Measurements from ENCODE around the gene LMTK3. TPM values are rescaled to one million over a fixed set of nuclear protein-coding genes. Genes with fewer than 3 reads are reported as not detected.

Gene LMTK3
- total and polyA plus RNA-seq, 2 of the 13 experiments (the other 11 are each of a cell fraction or from before 2014, with no cell fraction given): 0.18 to 0.29 TPM

DNA sequence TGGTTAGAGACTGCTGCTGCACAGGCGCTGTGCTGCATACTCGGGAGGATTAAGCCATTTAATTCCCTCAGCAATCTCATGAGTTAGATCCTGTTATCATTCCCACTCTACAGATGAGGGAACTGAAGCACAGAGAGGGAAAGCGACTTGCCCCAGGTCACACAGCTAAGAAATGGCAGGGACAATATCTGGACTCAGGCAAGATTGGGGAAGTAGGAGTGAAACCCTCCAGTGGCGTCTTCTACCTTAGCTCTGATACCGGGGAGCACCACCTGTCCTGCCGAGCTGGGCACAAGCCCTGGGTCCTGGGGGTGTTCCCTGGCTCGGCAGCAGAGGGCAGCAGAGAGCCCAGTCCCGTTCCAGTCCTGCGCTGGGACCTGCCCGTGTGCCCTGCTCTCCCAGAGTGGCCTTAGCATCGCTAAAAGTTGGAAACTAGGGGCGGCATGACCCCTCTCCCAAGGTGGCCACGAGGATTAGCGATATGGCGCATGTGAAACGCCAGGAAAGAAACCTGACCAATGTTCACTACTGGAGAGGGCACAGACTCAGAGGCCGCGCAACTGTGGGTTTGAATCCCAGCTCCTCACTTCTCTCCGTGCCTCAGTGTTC is 21.9 kb downstream of the LMTK3 start (continued):
- TF ChIP-seq SIX4 (CRISPR knock-in tag; IDR thresholded peaks at IDR 0.05) (no peak), LCORL (IDR thresholded peaks at IDR 0.05) (no peak), LCORL (CRISPR knock-in tag; IDR thresholded peaks at IDR 0.05) (peak; percentile 43; the same call in 1 of the 2 replicates), RAD21 (CRISPR knock-in tag; IDR thresholded peaks at IDR 0.05) (peak; percentile 88), EEA1 (CRISPR knock-in tag; IDR thresholded peaks at IDR 0.05; ENCODE audit: borderline replicate concordance) (peak; percentile 38; the same call in 1 of the 2 replicates), KDM2A (CRISPR knock-in tag; IDR thresholded peaks at IDR 0.05; ENCODE audit: borderline replicate concordance, low read depth) (peak; percentile 51; the same call in 1 of the 2 replicates), SMARCE1 (IDR thresholded peaks at IDR 0.05; ENCODE audit: borderline replicate concordance) (no peak), CBX2 (IDR thresholded peaks at IDR 0.05; ENCODE audit: low read depth, low read length) (no peak), CBX2 (CRISPR knock-in tag; IDR thresholded peaks at IDR 0.05; ENCODE audit: low read depth) (no peak), ZNF432 (CRISPR knock-in tag; IDR thresholded peaks at IDR 0.05; ENCODE audit: borderline replicate concordance) (no peak), ZMYM4 (CRISPR knock-in tag; IDR thresholded peaks at IDR 0.05) (no peak), TCF12 (IDR thresholded peaks at IDR 0.05) (no peak), TCF12 (CRISPR knock-in tag; IDR thresholded peaks at IDR 0.05) (no peak), HNRNPLL (IDR thresholded peaks at IDR 0.05; ENCODE audit: low read depth, low read length, poor library complexity, severe bottlenecking) (peak; percentile 23), ZNF33B (CRISPR knock-in tag; IDR thresholded peaks at IDR 0.05) (no peak), HOXA3 (CRISPR knock-in tag; IDR thresholded peaks at IDR 0.05) (no peak), SRSF1 (optimal IDR thresholded peaks at IDR 0.05; ENCODE audit: low read depth, low read length) (no peak), TFDP2 (CRISPR knock-in tag; IDR thresholded peaks at IDR 0.05) (no peak), ZNF841 (CRISPR knock-in tag; IDR thresholded peaks at IDR 0.05; ENCODE audit: borderline replicate concordance) (no peak), BORCS8-MEF2B (CRISPR knock-in tag; IDR thresholded peaks at IDR 0.05) (0 out of 2 replicates have a peak, but pooled peaks have one; percentile 31), PLRG1 (conservative IDR thresholded peaks at IDR 0.05) (no peak), ZNF333 (CRISPR knock-in tag; IDR thresholded peaks at IDR 0.05; ENCODE audit: borderline replicate concordance) (no peak), DNMT1 (CRISPR knock-in tag; IDR thresholded peaks at IDR 0.05) (no peak), RXRA (CRISPR knock-in tag; IDR thresholded peaks at IDR 0.05) (no peak; the same call in 1 of the 2 replicates), SSRP1 (CRISPR knock-in tag; IDR thresholded peaks at IDR 0.05) (no peak), LBX2 (CRISPR knock-in tag; IDR thresholded peaks at IDR 0.05; ENCODE audit: borderline replicate concordance) (no peak), IKZF1 (IDR thresholded peaks at IDR 0.05) (no peak), ZNF570 (CRISPR knock-in tag; IDR thresholded peaks at IDR 0.05; ENCODE audit: borderline replicate concordance) (no peak), ZNF30 (CRISPR knock-in tag; IDR thresholded peaks at IDR 0.05) (no peak), SPEN (CRISPR knock-in tag; IDR thresholded peaks at IDR 0.05; ENCODE audit: low read depth) (0 out of 2 replicates have a peak, but pooled peaks have one; percentile 24), HCFC1 (IDR thresholded peaks at IDR 0.05; ENCODE audit: low read depth, low read length) (no peak), BCL6 (CRISPR knock-in tag; IDR thresholded peaks at IDR 0.05) (no peak)
- TF ChIP-seq, protein P1, sequence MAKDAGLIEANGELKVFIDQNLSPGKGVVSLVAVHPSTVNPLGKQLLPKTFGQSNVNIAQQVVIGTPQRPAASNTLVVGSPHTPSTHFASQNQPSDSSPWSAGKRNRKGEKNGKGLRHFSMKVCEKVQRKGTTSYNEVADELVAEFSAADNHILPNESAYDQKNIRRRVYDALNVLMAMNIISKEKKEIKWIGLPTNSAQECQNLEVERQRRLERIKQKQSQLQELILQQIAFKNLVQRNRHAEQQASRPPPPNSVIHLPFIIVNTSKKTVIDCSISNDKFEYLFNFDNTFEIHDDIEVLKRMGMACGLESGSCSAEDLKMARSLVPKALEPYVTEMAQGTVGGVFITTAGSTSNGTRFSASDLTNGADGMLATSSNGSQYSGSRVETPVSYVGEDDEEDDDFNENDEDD (CRISPR knock-in tag; IDR thresholded peaks at IDR 0.05; ENCODE audit: borderline replicate concordance): no peak

Measured in HepG2 (cell line).